GM18520 (cell line): ENCODE data around the gene CDHR1.
"Not testable (repeated sequence)": the region's sequence is repeated elsewhere in the genome, so short reads cannot be mapped to it uniquely, and the experiment has no call there.

ENCODE experiments used
- ATAC-seq: cut with Tn5 transposase; IDR thresholded peaks from one replicate; pipeline ENCODE4 v1.9.1; 2021; ENCODE audit not compliant: unreplicated experiment

The CDHR1 gene

DNA sequence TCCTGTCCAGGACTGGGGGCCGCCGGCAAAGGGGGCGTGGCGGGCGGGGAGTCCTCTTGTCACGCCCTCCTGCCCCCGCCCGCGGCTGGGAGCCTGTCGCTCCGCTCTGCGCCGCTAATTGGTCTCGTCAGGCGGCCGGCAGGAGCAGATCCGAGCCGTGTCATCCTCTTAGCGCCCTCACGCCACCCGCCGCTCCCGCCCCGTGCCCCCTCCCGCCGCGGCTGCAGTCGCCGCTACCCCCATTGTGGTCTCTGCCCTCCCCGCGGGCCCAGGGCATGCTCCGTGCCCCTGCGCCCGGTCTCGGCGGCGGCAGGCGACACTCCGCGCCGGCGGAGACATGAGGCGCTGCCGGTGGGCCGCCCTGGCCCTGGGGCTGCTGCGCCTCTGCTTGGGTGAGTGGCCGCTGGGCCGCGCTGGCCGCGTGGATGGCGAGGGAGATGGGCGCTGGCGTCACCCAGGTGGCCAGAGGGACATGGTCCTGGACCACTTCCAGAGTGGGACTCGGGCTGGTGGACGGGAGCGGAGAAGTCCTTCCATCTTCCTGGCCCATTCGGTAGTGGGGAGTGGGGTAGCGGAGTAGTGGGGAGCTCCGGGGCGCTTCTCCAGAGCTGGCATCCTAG, at the start of gene CDHR1:
Gene CDHR1 (plus strand): TSS at position 114 of the 620 bp plus-strand sequence. CDS start 224 bp downstream, at position 338.
- peak; percentile 73 for ATAC-seq

- no peak for ATAC-seq
These were observed 47.0 kb upstream of the CDHR1 start for GRCh38 chr10:84147347-84147746.

- ATAC-seq = not testable (repeated sequence)
These were observed 46.2 kb upstream of the CDHR1 start for GRCh38 chr10:84148006-84148597.

DNA sequence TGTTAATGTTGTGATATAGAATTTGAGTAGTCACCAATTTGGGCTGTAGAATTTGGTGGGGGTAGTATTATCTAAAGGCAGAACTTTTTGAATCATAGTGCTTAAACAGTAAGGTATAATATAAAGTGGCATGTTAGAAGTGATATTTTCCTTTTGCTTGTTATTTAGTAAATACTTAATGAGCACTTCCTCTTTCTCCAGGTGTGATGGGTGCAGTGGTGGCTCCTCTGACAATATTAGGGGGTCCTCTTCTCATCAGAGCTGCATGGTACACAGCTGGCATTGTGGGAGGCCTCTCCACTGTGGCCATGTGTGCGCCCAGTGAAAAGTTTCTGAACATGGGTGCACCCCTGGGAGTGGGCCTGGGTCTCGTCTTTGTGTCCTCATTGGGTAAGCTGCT, 44.5 kb upstream of the CDHR1 start:
- no peak for ATAC-seq

GRCh38 chr10:84152769-84153168, 41.6 kb upstream of the CDHR1 start:
- no peak for ATAC-seq

DNA sequence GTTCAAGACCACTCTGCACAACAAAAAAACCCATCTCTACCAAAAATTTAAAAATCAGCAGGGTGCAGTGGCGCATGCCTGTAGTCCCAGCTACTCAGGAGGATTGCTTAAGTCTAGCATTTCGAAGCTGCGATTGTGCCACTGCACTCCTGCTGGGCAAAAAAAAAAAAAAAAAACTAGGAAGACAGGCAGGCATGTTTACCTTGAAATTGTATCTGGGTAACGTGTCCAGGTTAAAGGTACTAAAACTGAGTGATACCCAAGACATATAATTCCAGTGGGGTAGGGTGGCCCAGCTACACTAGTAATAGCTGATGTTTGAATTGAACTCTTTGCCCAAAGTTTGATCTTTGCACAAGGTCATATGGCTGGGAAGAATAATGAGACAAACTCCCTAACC, 38.8 kb upstream of the CDHR1 start:
- ATAC-seq = no peak

DNA sequence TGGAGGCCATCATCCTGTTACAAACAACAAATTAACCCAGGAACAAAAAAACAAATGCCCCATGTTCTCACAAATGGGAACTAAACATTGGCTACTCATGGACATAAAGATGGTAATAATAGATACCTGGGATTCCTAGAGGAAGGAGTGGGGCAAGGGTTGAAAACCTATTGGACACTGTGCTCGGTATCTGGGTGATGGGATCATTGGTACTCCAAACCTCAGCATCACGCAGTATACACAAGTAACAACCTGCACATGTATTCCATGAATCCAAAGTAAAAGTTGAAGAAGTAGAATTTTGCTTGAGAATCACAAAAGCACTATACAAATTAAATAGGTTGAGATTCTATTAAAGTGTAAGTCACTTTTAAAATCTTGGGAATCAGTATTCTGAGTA, 38.3 kb upstream of the CDHR1 start:
- ATAC-seq = no peak

GRCh38 chr10:84156768-84157167, 37.6 kb upstream of the CDHR1 start:
- no peak for ATAC-seq

- ATAC-seq = no peak
These were observed 36.3 kb upstream of the CDHR1 start for GRCh38 chr10:84158061-84158460.

- no peak for ATAC-seq
These were observed 35.8 kb upstream of the CDHR1 start for GRCh38 chr10:84158550-84158949.

DNA sequence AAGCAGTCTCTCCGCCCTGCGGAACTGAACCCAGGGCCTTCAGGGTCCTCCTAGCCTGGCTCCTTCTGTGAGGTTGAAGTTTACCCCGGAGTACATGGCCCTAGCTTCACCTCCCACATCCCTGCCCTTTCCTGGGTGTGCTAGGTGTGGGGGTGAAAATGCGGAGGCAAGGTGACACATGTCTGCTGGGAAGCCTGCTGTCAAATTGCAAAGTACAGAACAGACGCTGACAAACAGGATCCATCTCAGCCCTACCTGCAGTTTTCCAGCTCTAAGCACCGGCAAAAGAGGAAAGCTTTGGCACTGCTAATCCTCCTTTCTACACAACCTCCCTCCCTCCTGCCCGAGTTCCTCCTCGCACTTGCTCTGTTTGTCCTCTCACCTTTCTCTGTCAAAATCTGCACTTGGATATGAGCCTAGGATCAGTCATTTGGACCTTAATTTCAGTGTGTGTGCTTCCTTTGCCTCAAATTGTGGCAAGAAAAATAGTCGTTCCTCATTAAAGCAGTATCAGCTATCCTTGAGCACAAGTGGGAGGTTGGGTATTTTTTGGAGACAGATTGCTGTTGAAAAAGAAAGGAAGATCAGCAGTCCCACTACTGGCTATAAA, 35.2 kb upstream of the CDHR1 start:
- ATAC-seq = no peak

DNA sequence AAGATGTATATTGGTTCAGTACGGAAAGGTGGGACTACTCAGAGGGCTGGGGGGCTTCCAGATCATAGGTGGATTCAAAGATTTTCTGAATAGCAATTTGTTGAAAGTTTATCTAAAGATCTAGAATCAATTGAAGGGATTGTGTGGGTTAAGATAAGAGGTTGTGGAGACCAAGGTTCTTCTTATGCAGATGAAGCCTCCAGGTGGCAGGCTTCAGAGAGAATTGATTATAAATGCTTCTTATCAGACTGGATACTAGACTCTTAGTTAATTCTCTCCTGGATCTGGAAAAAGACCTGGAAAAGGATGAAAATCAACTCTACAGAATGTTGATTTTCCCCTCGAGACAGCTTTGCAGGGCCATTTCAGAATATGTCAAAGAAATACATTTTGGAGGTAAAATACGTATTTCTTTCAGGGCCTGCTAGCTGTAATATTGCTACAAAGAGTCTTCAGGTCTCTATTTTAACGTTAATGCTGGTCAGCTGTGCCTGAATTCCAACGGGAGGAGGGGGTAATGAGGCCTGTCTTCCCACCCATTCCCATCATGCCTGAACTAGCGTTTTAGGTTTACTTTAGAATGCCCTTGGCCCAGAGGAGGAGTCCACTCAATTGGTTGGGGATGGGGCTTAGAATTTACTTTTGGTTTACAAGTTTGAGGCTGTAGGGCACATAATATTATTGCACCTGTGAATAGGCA, 33.5 kb upstream of the CDHR1 start:
- no peak for ATAC-seq

- ATAC-seq = no peak
These were observed 30.3 kb upstream of the CDHR1 start for GRCh38 chr10:84163996-84164395.

GRCh38 chr10:84164442-84164841, 29.9 kb upstream of the CDHR1 start:
- no peak for ATAC-seq

DNA sequence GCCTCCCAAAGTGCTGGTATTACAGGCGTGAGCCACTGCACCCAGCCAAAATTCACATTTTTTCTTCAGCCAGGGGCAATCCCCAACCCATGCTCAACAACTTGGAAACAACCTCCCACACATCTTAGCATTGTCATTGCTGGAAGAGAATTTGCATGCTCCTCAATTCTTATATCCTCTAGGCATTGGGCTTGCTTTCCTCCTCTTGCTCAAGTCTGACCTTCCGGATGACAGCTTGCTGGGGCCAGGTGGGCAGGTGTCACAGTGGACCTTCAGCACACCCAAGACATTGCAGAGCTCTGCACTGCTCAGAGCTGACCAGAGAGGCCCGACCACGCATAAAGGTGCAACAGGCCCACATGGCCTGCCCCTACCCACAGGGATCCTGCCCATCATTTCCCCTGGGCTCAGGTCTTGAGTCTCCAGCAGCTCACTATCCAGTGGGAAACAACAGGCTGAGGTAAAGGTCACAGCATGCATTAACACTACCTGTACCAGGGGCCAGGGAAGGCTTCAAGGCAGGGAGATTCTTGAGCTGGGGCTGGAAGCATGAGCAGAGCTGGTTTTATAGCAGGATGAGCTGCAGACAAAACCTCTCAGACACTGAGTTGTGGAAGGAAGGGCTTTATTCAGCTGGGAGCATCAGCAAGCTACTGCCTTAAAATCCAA, 27.6 kb upstream of the CDHR1 start:
- peak; percentile 38 for ATAC-seq

DNA sequence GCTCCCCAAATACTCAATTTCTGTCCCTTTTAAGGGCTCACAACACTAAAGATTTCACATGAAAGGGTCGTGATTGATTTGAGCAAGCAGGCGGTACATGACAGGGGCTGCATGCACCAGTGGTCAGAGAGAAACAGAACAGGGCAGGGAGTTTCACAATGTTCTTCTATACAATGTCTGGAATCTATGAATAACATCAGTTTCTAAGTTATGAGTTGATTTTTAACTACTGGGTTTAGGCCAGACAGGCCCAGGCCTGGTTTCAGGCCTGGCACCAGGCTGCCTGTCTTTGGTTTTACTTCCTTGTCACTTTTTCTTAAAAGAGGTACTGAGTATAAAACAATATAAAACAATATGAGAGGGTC, 27.1 kb upstream of the CDHR1 start:
- ATAC-seq = not testable (repeated sequence)

DNA sequence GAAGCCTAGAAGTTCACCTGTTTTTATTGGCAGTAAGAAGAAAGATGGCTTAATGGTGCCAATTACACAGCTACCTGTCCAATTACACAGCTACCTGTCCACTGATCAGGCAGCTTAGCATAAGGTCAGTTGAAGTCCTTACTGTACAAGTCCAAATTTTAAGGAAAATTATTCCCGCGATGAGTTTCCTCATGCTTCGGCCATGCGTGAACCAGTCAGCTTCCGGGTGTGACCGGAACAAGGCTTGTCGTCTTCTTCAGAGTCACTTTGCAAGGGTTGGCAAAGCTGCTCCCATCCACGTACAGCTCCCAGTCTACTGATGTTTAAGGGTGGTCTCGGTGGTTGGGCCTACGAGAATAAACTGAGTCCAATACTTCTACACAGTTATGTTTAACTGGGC, 26.0 kb upstream of the CDHR1 start:
- not testable (repeated sequence) for ATAC-seq

- ATAC-seq = not testable (repeated sequence)
These were observed 23.1 kb upstream of the CDHR1 start for GRCh38 chr10:84171237-84171636.

DNA sequence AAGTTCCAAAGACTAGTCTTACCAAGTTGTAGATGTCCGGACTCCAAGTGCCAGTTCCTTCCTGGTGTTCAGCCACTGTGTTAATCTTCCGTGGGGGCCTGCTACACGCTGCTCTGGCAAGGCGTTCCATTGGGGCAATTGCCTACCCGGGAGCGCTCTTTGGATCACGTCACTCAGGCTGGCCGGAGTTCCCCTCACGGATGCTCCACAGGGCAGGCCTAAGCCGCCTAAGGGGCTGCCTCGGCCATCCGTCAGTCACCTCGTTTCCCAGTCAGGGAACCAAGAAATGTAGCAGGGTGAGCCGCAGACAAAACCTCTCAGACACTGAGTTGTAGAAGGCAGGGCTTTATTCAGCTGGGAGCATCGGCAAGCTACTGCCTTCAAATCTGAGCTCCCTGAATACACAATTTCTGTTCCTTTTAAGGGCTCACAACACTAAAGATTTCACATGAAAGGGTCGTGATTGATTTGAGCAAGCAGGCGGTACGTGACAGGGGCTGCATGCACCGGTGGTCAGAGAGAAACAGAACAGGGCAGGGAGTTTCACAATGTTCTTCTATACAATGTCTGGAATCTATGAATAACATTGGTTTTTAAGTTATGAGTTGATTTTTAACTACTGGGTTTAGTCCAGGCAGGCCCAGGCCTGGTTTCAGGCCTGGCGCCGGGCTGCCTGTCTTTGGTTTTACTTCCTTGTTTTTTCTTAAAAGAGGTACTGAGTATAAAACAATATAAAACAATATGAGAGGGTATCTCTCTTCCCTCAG, 22.5 kb upstream of the CDHR1 start:
- ATAC-seq = peak; percentile 31

GRCh38 chr10:84172467-84173356, 21.6 kb upstream of the CDHR1 start:
- ATAC-seq = no peak
